Activated T-cell treated with anti-CD3 and anti-CD28 coated beads for 24 hours (primary cell): Measurements from ENCODE around the gene SLC25A15.
"Not testable (repeated sequence)": the region's sequence is repeated elsewhere in the genome, so short reads cannot be mapped to it uniquely, and the experiment has no call there.

Experiments
- DNase-seq: peaks from one replicate; pipeline ENCODE4 v3.0.0-alpha.2; 2020; ENCODE audit warnings: low read depth

The SLC25A15 gene

GRCh38 chr13:40781717-40782116, 7.7 kb upstream of the SLC25A15 start:
- no peak for DNase-seq

- not testable (repeated sequence) for DNase-seq
Observed at GRCh38 chr13:40782971-40783370, 6.4 kb upstream of the SLC25A15 start.

- no peak for DNase-seq
Observed at GRCh38 chr13:40784540-40784939, 4.9 kb upstream of the SLC25A15 start.

- DNase-seq: no peak
Observed at GRCh38 chr13:40786568-40786996, 2.8 kb upstream of the SLC25A15 start.

GRCh38 chr13:40787062-40787461, 2.3 kb upstream of the SLC25A15 start:
- no peak for DNase-seq

GRCh38 chr13:40788540-40789274, 704 bp upstream of the SLC25A15 start:
- DNase-seq: not testable (repeated sequence)

GRCh38 chr13:40790154-40790616, 774 bp downstream of the SLC25A15 start:
- no peak for DNase-seq

- DNase-seq: no peak
Observed at GRCh38 chr13:40792284-40793051, 3.1 kb downstream of the SLC25A15 start.

GRCh38 chr13:40793339-40793738, 3.9 kb downstream of the SLC25A15 start:
- no peak for DNase-seq

GRCh38 chr13:40794414-40795368, 5.3 kb downstream of the SLC25A15 start:
- DNase-seq: no peak

- DNase-seq: no peak
Observed at GRCh38 chr13:40796649-40797048, 7.2 kb downstream of the SLC25A15 start.

GRCh38 chr13:40798380-40798779, 9.0 kb downstream of the SLC25A15 start:
- DNase-seq: no peak

GRCh38 chr13:40799508-40799907, 10.1 kb downstream of the SLC25A15 start:
- DNase-seq: no peak

- no peak for DNase-seq
Observed at GRCh38 chr13:40800559-40800958, 11.1 kb downstream of the SLC25A15 start.

GRCh38 chr13:40801255-40802217, 12.1 kb downstream of the SLC25A15 start:
- DNase-seq: no peak

GRCh38 chr13:40803316-40803715, 13.9 kb downstream of the SLC25A15 start:
- no peak for DNase-seq

- DNase-seq: no peak
Observed at GRCh38 chr13:40806241-40806640, 16.8 kb downstream of the SLC25A15 start.

- DNase-seq: no peak
Observed at GRCh38 chr13:40809471-40809870, 20.1 kb downstream of the SLC25A15 start.

- DNase-seq: no peak
Observed at GRCh38 chr13:40812102-40812501, 22.7 kb downstream of the SLC25A15 start.

- no peak for DNase-seq
Observed at GRCh38 chr13:40812724-40813445, 23.5 kb downstream of the SLC25A15 start.
